ENCODE data around the gene MRTFB. TPM values are rescaled to one million over a fixed set of nuclear protein-coding genes. Genes with fewer than 3 reads are reported as not detected.

Gene MRTFB
- total RNA-seq, 1 experiment from 2014 or later = 67.3 TPM

GRCh38 chr16:14194721-14195120, 123.6 kb downstream of the MRTFB start:
- CTCF ChIA-PET = no interaction called here
- no peaks in the 10 kb centered on the region for H3K27me3 Mint-ChIP-seq (ENCODE audit: unreplicated experiment)
- H3K27ac Mint-ChIP-seq (ENCODE audit: unreplicated experiment) = no peak overlapping the region
- H3K4me3 Mint-ChIP-seq (ENCODE audit: low read depth, unreplicated experiment) = no peak overlapping the region
- intact Hi-C loops (cut with micrococcal nuclease; ENCODE audit: unreplicated experiment) = no loop called here
- no peak for TF ChIP-seq CTCF (IDR thresholded peaks at IDR 0.05; ENCODE audit: unreplicated experiment)
- peaks cover 4% of the 10 kb centered on the region for H3K9me3 Mint-ChIP-seq (ENCODE audit: low read depth, unreplicated experiment)
- no TSS peak for BruUV-seq (replicated peaks)
- peaks cover 22% of the 10 kb centered on the region for H3K4me1 Mint-ChIP-seq (ENCODE audit: low read depth, unreplicated experiment)
- DNase-seq = no peak
- no peaks in the 10 kb centered on the region for H3K36me3 Mint-ChIP-seq (ENCODE audit: insufficient read depth, unreplicated experiment)

GRCh38 chr16:14196011-14196410, 124.9 kb downstream of the MRTFB start:
- intact Hi-C loops (cut with micrococcal nuclease; ENCODE audit: unreplicated experiment) = no loop called here
- BruUV-seq (replicated peaks) = no TSS peak
- Mint-ChIP-seq H3K9me3 (ENCODE audit: low read depth, unreplicated experiment) (peaks cover 4% of the 10 kb centered on the region), H3K27ac (ENCODE audit: unreplicated experiment) (no peak overlapping the region), H3K36me3 (ENCODE audit: insufficient read depth, unreplicated experiment) (no peaks in the 10 kb centered on the region), H3K27me3 (ENCODE audit: unreplicated experiment) (no peaks in the 10 kb centered on the region), H3K4me1 (ENCODE audit: low read depth, unreplicated experiment) (peaks cover 24% of the 10 kb centered on the region), H3K4me3 (ENCODE audit: low read depth, unreplicated experiment) (no peak overlapping the region)
- no peak for DNase-seq
- CTCF ChIA-PET = interaction anchor here (0.7 kb wide), 1 partner anchor 1998 kb away, joined by 4 read pairs; no protein-coding TSS in a partner anchor
- no peak for TF ChIP-seq CTCF (IDR thresholded peaks at IDR 0.05; ENCODE audit: unreplicated experiment)

DNA sequence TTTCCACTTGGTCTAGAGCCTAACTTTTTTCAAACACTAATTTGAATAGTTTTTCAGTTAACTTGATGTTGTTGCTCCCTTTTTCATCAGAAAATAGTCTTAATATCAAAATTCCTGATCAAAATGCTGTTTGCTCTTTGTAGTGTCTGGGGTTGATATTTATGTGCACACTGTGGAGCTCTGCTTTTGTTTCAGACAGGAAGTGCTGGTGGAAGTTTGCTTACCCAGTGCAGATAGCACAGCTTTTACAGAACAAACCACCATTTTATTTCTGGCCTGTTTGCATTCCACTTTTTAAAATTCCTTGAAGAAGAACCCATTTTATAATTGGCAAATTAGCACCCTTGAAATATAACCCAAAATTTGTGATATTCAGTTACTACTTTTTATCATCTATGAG, 125.4 kb downstream of the MRTFB start:
- Mint-ChIP-seq H3K27me3 (ENCODE audit: unreplicated experiment) (no peaks in the 10 kb centered on the region), H3K4me1 (ENCODE audit: low read depth, unreplicated experiment) (peaks cover 24% of the 10 kb centered on the region), H3K27ac (ENCODE audit: unreplicated experiment) (no peak overlapping the region), H3K9me3 (ENCODE audit: low read depth, unreplicated experiment) (peaks cover 4% of the 10 kb centered on the region), H3K36me3 (ENCODE audit: insufficient read depth, unreplicated experiment) (no peaks in the 10 kb centered on the region), H3K4me3 (ENCODE audit: low read depth, unreplicated experiment) (no peak overlapping the region)
- intact Hi-C loops (cut with micrococcal nuclease; ENCODE audit: unreplicated experiment) = no loop called here
- CTCF ChIA-PET = interaction anchor here (0.7 kb wide), 1 partner anchor 1998 kb away, joined by 4 read pairs; no protein-coding TSS in a partner anchor
- no peak for DNase-seq
- BruUV-seq (replicated peaks) = no TSS peak
- TF ChIP-seq CTCF (IDR thresholded peaks at IDR 0.05; ENCODE audit: unreplicated experiment) = no peak

GRCh38 chr16:14198012-14198411, 126.9 kb downstream of the MRTFB start:
- H3K27me3 Mint-ChIP-seq (ENCODE audit: unreplicated experiment) = no peaks in the 10 kb centered on the region
- no TSS peak for BruUV-seq (replicated peaks)
- intact Hi-C loops (cut with micrococcal nuclease; ENCODE audit: unreplicated experiment) = no loop called here
- no peak overlapping the region for H3K27ac Mint-ChIP-seq (ENCODE audit: unreplicated experiment)
- DNase-seq = no peak
- H3K36me3 Mint-ChIP-seq (ENCODE audit: insufficient read depth, unreplicated experiment) = no peaks in the 10 kb centered on the region
- CTCF ChIA-PET = no interaction called here
- H3K4me3 Mint-ChIP-seq (ENCODE audit: low read depth, unreplicated experiment) = no peak overlapping the region
- no peak for TF ChIP-seq CTCF (IDR thresholded peaks at IDR 0.05; ENCODE audit: unreplicated experiment)
- H3K9me3 Mint-ChIP-seq (ENCODE audit: low read depth, unreplicated experiment) = peaks cover 4% of the 10 kb centered on the region
- H3K4me1 Mint-ChIP-seq (ENCODE audit: low read depth, unreplicated experiment) = peaks cover 22% of the 10 kb centered on the region
